Measurements from ENCODE around the gene ZNRF2.

GRCh38 chr7:30302656-30303311, 18.4 kb downstream of the ZNRF2 start:
- TF ChIP-seq CTCF (IDR thresholded peaks at IDR 0.05): no peak
- no peak for TF ChIP-seq POLR2A (IDR thresholded peaks at IDR 0.05)

Measured in adrenal gland (tissue), 5 donors.